H9 (cell line): ENCODE data around the gene SFMBT2. TPM values are rescaled to one million over a fixed set of nuclear protein-coding genes. Genes with fewer than 3 reads are reported as not detected.

Source experiments
- DNase-seq: peaks from one replicate; pipeline ENCODE4 v3.0.0-alpha.2; 2017
- H2AFZ ChIP-seq: one replicate; pipeline ENCODE4 v1.6.1; 2013; ENCODE audit warnings: mild to moderate bottlenecking, low read length, control low read depth, moderate library complexity
- H2AK5ac ChIP-seq: 2 replicates; pipeline ENCODE4 v1.6.1; 2013; ENCODE audit warnings: low read length, control low read depth, mixed read lengths; ENCODE audit not compliant: insufficient read length
- H2BK120ac ChIP-seq: one replicate; pipeline ENCODE4 v1.6.1; 2013; ENCODE audit warnings: low read depth, mild to moderate bottlenecking, low read length, control low read depth, inconsistent platforms; ENCODE audit not compliant: poor library complexity, severe bottlenecking
- H2BK12ac ChIP-seq: 2 replicates; pipeline ENCODE4 v1.6.1; 2013; ENCODE audit warnings: low read length, control low read depth, mixed read lengths, low read depth; ENCODE audit not compliant: insufficient read length
- H2BK15ac ChIP-seq: 2 replicates; pipeline ENCODE4 v1.6.1; 2013; ENCODE audit warnings: low read depth, low read length, control low read depth
- H2BK20ac ChIP-seq: one replicate; pipeline ENCODE4 v1.6.1; 2013; ENCODE audit warnings: low read depth, mild to moderate bottlenecking, low read length, control low read depth, inconsistent platforms; ENCODE audit not compliant: poor library complexity, severe bottlenecking
- H2BK5ac ChIP-seq: 2 replicates; pipeline ENCODE4 v1.6.1; 2013; ENCODE audit warnings: low read length, control low read depth, mixed read lengths; ENCODE audit not compliant: insufficient read length
- H3K14ac ChIP-seq: 2 replicates; pipeline ENCODE4 v1.6.1; 2013; ENCODE audit warnings: low read length, control low read depth; ENCODE audit not compliant: insufficient read depth
- H3K18ac ChIP-seq: 2 replicates; pipeline ENCODE4 v1.6.1; 2013; ENCODE audit warnings: low read depth, mild to moderate bottlenecking, mixed read lengths, low read length, control low read depth; ENCODE audit not compliant: insufficient read length
- H3K23ac ChIP-seq: 2 replicates; pipeline ENCODE4 v1.6.1; 2013; ENCODE audit warnings: low read length, control low read depth, mixed read lengths, low read depth; ENCODE audit not compliant: insufficient read length
- H3K23me2 ChIP-seq: 2 replicates; pipeline ENCODE4 v1.6.1; 2013; ENCODE audit warnings: low read depth, mild to moderate bottlenecking, mixed read lengths, low read length, control low read depth; ENCODE audit not compliant: insufficient read length, poor library complexity, severe bottlenecking
- H3K27ac ChIP-seq: 2 replicates; pipeline ENCODE4 v1.5.1; 2013; ENCODE audit warnings: low read length, control low read depth, mixed read lengths, low read depth; ENCODE audit not compliant: insufficient read length
- H3K27me3 ChIP-seq: 2 replicates; pipeline ENCODE4 v1.6.1; 2013; ENCODE audit warnings: low read length, control low read depth, inconsistent platforms; ENCODE audit not compliant: insufficient read depth
- H3K4ac ChIP-seq: 2 replicates; pipeline ENCODE4 v1.6.1; 2013; ENCODE audit warnings: low read depth, mild to moderate bottlenecking, control low read depth, inconsistent platforms, low read length, moderate library complexity
- H3K4me1 ChIP-seq: 2 replicates; pipeline ENCODE4 v1.6.1; 2013; ENCODE audit warnings: low read length, control low read depth, inconsistent platforms; ENCODE audit not compliant: insufficient read depth
- H3K4me2 ChIP-seq: 2 replicates; pipeline ENCODE4 v1.6.1; 2013; ENCODE audit warnings: low read length, control low read depth, mixed read lengths; ENCODE audit not compliant: insufficient read length, insufficient read depth
- H3K56ac ChIP-seq: 2 replicates; pipeline ENCODE4 v1.6.1; 2013; ENCODE audit warnings: low read depth, mild to moderate bottlenecking, mixed read lengths, low read length, control low read depth; ENCODE audit not compliant: insufficient read length
- H3K79me1 ChIP-seq: 2 replicates; pipeline ENCODE4 v1.6.1; 2013; ENCODE audit warnings: low read depth, mild to moderate bottlenecking, moderate library complexity, low read length, control low read depth, inconsistent platforms; ENCODE audit not compliant: insufficient read depth, poor library complexity, severe bottlenecking
- H3K79me2 ChIP-seq: 2 replicates; pipeline ENCODE4 v1.6.1; 2013; ENCODE audit warnings: low read length, control low read depth, inconsistent platforms; ENCODE audit not compliant: insufficient read depth
- H3K9ac ChIP-seq: 2 replicates; pipeline ENCODE4 v1.6.1; 2013; ENCODE audit warnings: low read length, control low read depth, mixed read lengths; ENCODE audit not compliant: insufficient read length; ENCODE audit errors: extremely low read depth
- H3K9me3 ChIP-seq: one replicate; pipeline ENCODE4 v1.6.1; 2013; ENCODE audit warnings: low read depth, low read length, inconsistent platforms; ENCODE audit not compliant: control insufficient read depth
- H3T11ph ChIP-seq: one replicate; pipeline ENCODE4 v1.6.1; 2013; ENCODE audit warnings: mild to moderate bottlenecking, low read length, control low read depth, inconsistent platforms
- H4K20me1 ChIP-seq: one replicate; pipeline ENCODE4 v1.6.1; 2013; ENCODE audit not compliant: control insufficient read depth, insufficient read length, insufficient read depth
- H4K5ac ChIP-seq: 2 replicates; pipeline ENCODE4 v1.6.1; 2013; ENCODE audit warnings: low read depth, mild to moderate bottlenecking, mixed read lengths, low read length, control low read depth; ENCODE audit not compliant: insufficient read length
- H4K8ac ChIP-seq: replicated peaks from 2 replicates; pipeline ENCODE4 v1.6.1; 2013; ENCODE audit warnings: low read length, control low read depth, mixed read lengths, low read depth; ENCODE audit not compliant: insufficient read length
- H4K91ac ChIP-seq: 2 replicates; pipeline ENCODE4 v1.6.1; 2013; ENCODE audit warnings: low read depth, mild to moderate bottlenecking, moderate library complexity, mixed read lengths, low read length, control low read depth; ENCODE audit not compliant: insufficient read length
- H3K27ac Mint-ChIP-seq, 3 experiments: 2 replicates in 2 of 3; 3 replicates in 1 of 3; pipeline ENCODE4 v1.8.0; 2020 to 2021; ENCODE audit warnings: mixed read lengths in 3 of 3, mild to moderate bottlenecking in 1 of 3, moderate library complexity in 1 of 3
- H3K27me3 Mint-ChIP-seq: 2 replicates; pipeline ENCODE4 v1.8.0; 2021; ENCODE audit warnings: low read depth, mild to moderate bottlenecking, moderate library complexity, mixed read lengths
- H3K36me3 Mint-ChIP-seq, 3 experiments: 2 replicates in 2 of 3; 3 replicates in 1 of 3; pipeline ENCODE4 v1.8.0; 2020 to 2021; ENCODE audit warnings: low read depth in 3 of 3, mixed read lengths in 3 of 3; ENCODE audit not compliant: insufficient read depth in 1 of 3
- H3K4me1 Mint-ChIP-seq, 2 experiments: 2 replicates each; pipeline ENCODE4 v1.8.0; 2020; ENCODE audit warnings: mixed read lengths in 2 of 2
- H3K4me3 Mint-ChIP-seq, 2 experiments: 2 replicates in 1 of 2; 3 replicates in 1 of 2; pipeline ENCODE4 v1.8.0; 2020 to 2021; ENCODE audit warnings: mild to moderate bottlenecking in 2 of 2, mixed read lengths in 2 of 2, moderate library complexity in 1 of 2
- H3K9me3 Mint-ChIP-seq, 2 experiments: 2 replicates in 1 of 2; 3 replicates in 1 of 2; pipeline ENCODE4 v1.8.0; 2020; ENCODE audit warnings: mild to moderate bottlenecking in 2 of 2, mixed read lengths in 2 of 2, moderate library complexity in 1 of 2
- CTCF ChIP-seq: fragments of 200-600 bp; sonication (generic); conservative IDR thresholded peaks from 3 replicates; pipeline ENCODE4 v1.8.0; 2021; ENCODE audit warnings: antibody characterized with exemption, mild to moderate bottlenecking
- WGBS: extraction: QIAGEN DNeasy Blood & Tissue Kit; methylation state at CpG from one replicate; pipeline ENCODE4 v1.1.7; 2013; ENCODE audit warnings: missing lambda C conversion rate, low lambda C conversion rate, mixed read lengths; ENCODE audit not compliant: insufficient read length; ENCODE audit errors: extremely low coverage; 5-methylcytosine and 5-hydroxymethylcytosine counted together
- total RNA-seq: library from RNA; stranded (reverse); gene quantifications from 2 replicates; pipeline ENCODE4 v1.2.1, GENCODE V29; 2021

The SFMBT2 gene
- total RNA-seq, 1 experiment from 2014 or later: 5.3 TPM

GRCh38 chr10:7209458-7209857 lies 201.4 kb downstream of the SFMBT2 start:
- no peak for TF ChIP-seq CTCF
- WGBS: no CpG with 5 or more reads among the region's 2 CpGs
- Mint-ChIP-seq H3K27me3 (no peaks in the 10 kb centered on the region), H3K4me3 (no peak overlapping the region), H3K9me3 (no peaks in the 10 kb centered on the region), H3K36me3 (peaks cover 0 to 5% (median 3%) of the 10 kb centered on the region in 3 experiments; a peak in 3 of 7 replicates), H3K27ac (no peak overlapping the region), H3K4me1 (peaks cover 20 to 24% of the 10 kb centered on the region in 2 experiments)
- no peak overlapping the region for H3T11ph ChIP-seq
- no peak overlapping the region for H2AFZ ChIP-seq
- H3K79me1 ChIP-seq: no peaks in the 10 kb centered on the region
- no peak overlapping the region for H2BK120ac ChIP-seq
- no peak overlapping the region for H2BK12ac ChIP-seq
- H3K23me2 ChIP-seq: no peaks in the 10 kb centered on the region
- H2BK5ac ChIP-seq: no peak overlapping the region
- no peaks in the 10 kb centered on the region for H3K27me3 ChIP-seq
- H3K4me2 ChIP-seq: no peak overlapping the region
- H4K8ac ChIP-seq: no peak overlapping the region
- H4K20me1 ChIP-seq: no peaks in the 10 kb centered on the region
- no peak overlapping the region for H2BK15ac ChIP-seq
- H3K4ac ChIP-seq: no peak overlapping the region
- no peak overlapping the region for H3K56ac ChIP-seq
- no peak overlapping the region for H3K27ac ChIP-seq
- DNase-seq: no peak
- no peak overlapping the region for H3K14ac ChIP-seq
- peaks cover 2% of the 10 kb centered on the region; the same call in 1 of the 2 replicates for H3K4me1 ChIP-seq
- no peak overlapping the region for H2BK20ac ChIP-seq
- no peak overlapping the region for H3K9ac ChIP-seq
- no peak overlapping the region for H3K23ac ChIP-seq
- no peaks in the 10 kb centered on the region for H3K79me2 ChIP-seq
- no peaks in the 10 kb centered on the region for H3K9me3 ChIP-seq
- no peak overlapping the region for H4K5ac ChIP-seq
- no peak overlapping the region for H2AK5ac ChIP-seq
- H3K18ac ChIP-seq: no peak overlapping the region
- H4K91ac ChIP-seq: no peak overlapping the region
